Measurements from ENCODE around the gene PPWD1. TPM values are rescaled to one million over a fixed set of nuclear protein-coding genes. Genes with fewer than 3 reads are reported as not detected.
"Not testable (repeated sequence)": the region's sequence is repeated elsewhere in the genome, so short reads cannot be mapped to it uniquely, and the experiment has no call there.

PPWD1 gene
- total and polyA plus RNA-seq, 5 donors, result 14.5 to 23.1 (median 19.8) TPM

GRCh38 chr5:65556718-65557117, 6.4 kb upstream of the PPWD1 start:
- no peak overlapping the region for H3K4me3 ChIP-seq (ENCODE audit: low read length)
- H3K27me3 ChIP-seq (ENCODE audit: control insufficient read depth, insufficient read depth), result no peaks in the 10 kb centered on the region
- H3K9me3 ChIP-seq (ENCODE audit: control insufficient read depth, low read length), result no peaks in the 10 kb centered on the region
- intact Hi-C loops (cut with DNase I), result no loop called here
- DNase-seq (no peak), ATAC-seq (no peak)
- WGBS, result 91% methylated on average over 3 of the region's 3 CpGs
- no peaks in the 10 kb centered on the region for H3K4me1 ChIP-seq (ENCODE audit: control insufficient read depth, insufficient read depth, low read length)
- no peak overlapping the region for H3K27ac ChIP-seq (ENCODE audit: low read length)

GRCh38 chr5:65563777-65564176, 681 bp downstream of the PPWD1 start:
- no peak for DNase-seq
- peak overlapping the region; percentile 70 for H3K4me3 ChIP-seq (ENCODE audit: low read length)
- no peaks in the 10 kb centered on the region for H3K27me3 ChIP-seq (ENCODE audit: control insufficient read depth, insufficient read depth)
- intact Hi-C loops (cut with DNase I), result no loop called here
- no peaks in the 10 kb centered on the region for H3K4me1 ChIP-seq (ENCODE audit: control insufficient read depth, insufficient read depth, low read length)
- 6% methylated on average over 11 of the region's 11 CpGs for WGBS
- ATAC-seq, result no peak
- no peak overlapping the region for H3K27ac ChIP-seq (ENCODE audit: low read length)
- no peaks in the 10 kb centered on the region for H3K9me3 ChIP-seq (ENCODE audit: control insufficient read depth, low read length)

GRCh38 chr5:65566505-65566904, 3.4 kb downstream of the PPWD1 start:
- DNase-seq (no peak), ATAC-seq (no peak)
- intact Hi-C loops (cut with DNase I), result no loop called here
- no peaks in the 10 kb centered on the region for H3K4me1 ChIP-seq (ENCODE audit: control insufficient read depth, insufficient read depth, low read length)
- WGBS, result 68% methylated on average over 5 of the region's 5 CpGs
- no peak overlapping the region for H3K27ac ChIP-seq (ENCODE audit: low read length)
- no peaks in the 10 kb centered on the region for H3K9me3 ChIP-seq (ENCODE audit: control insufficient read depth, low read length)
- no peak overlapping the region for H3K4me3 ChIP-seq (ENCODE audit: low read length)
- H3K27me3 ChIP-seq (ENCODE audit: control insufficient read depth, insufficient read depth), result no peaks in the 10 kb centered on the region

- Histone ChIP-seq H3K4me1 (ENCODE audit: control insufficient read depth, insufficient read depth, low read length) (no peaks in the 10 kb centered on the region), H3K27ac (ENCODE audit: low read length) (no peak overlapping the region), H3K4me3 (ENCODE audit: low read length) (no peak overlapping the region), H3K27me3 (ENCODE audit: control insufficient read depth, insufficient read depth) (no peaks in the 10 kb centered on the region), H3K9me3 (ENCODE audit: control insufficient read depth, low read length) (no peaks in the 10 kb centered on the region)
- ATAC-seq (no peak), DNase-seq (no peak)
- WGBS, result 92% methylated on average over 2 of the region's 2 CpGs
- intact Hi-C loops (cut with DNase I), result no loop called here
Measured at GRCh38 chr5:65570598-65571226, 7.6 kb downstream of the PPWD1 start.

DNA sequence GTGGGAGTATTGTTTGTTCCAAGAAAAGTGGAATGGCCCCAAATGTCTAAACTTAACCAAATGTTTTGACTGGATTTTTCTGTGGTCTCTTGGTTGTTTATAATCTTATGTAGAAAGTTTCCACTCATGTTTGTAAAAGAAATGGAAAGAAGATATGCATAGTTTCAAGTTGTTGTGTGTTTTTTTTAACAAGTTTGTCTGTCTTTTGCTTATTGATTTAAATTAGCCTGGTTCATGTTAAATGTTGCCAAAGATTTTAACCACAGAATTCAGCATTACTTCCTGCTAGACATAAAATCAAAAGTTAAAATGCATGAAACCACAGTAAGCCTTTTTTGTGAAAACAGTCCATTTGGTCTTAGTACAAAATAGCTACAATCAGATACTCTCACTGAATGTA, 14.0 kb downstream of the PPWD1 start:
- intact Hi-C loops (cut with DNase I), result no loop called here
- H3K27me3 ChIP-seq (ENCODE audit: control insufficient read depth, insufficient read depth), result no peaks in the 10 kb centered on the region
- no peaks in the 10 kb centered on the region for H3K4me1 ChIP-seq (ENCODE audit: control insufficient read depth, insufficient read depth, low read length)
- DNase-seq (no peak), ATAC-seq (no peak)
- H3K9me3 ChIP-seq (ENCODE audit: control insufficient read depth, low read length), result no peaks in the 10 kb centered on the region
- H3K4me3 ChIP-seq (ENCODE audit: low read length), result no peak overlapping the region
- H3K27ac ChIP-seq (ENCODE audit: low read length), result no peak overlapping the region

DNA sequence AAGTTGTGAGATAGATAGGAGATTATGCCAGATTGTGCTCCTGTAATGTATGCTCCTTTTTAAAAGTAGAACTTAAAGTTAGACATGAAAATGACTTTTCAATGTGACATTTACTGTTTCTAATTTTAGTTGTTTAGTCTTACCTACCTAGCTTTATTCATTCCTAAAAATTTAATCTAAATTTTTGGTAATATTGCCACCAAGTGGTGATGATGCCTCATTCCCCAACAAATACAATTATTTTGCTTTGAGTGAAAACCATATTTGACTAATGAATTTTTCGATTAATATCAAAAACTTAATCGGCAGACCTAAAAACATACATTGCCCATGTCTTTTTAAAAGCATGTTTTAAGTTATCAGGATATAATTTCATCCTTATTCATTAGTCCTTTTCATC, 25.6 kb downstream of the PPWD1 start:
- H3K4me3 ChIP-seq (ENCODE audit: low read length), result no peak overlapping the region
- no peak overlapping the region for H3K27ac ChIP-seq (ENCODE audit: low read length)
- H3K4me1 ChIP-seq (ENCODE audit: control insufficient read depth, insufficient read depth, low read length), result no peaks in the 10 kb centered on the region
- no peaks in the 10 kb centered on the region for H3K27me3 ChIP-seq (ENCODE audit: control insufficient read depth, insufficient read depth)
- DNase-seq (no peak), ATAC-seq (no peak)
- intact Hi-C loops (cut with DNase I), result no loop called here
- no peaks in the 10 kb centered on the region for H3K9me3 ChIP-seq (ENCODE audit: control insufficient read depth, low read length)
- WGBS, result 95% methylated on average over 2 of the region's 2 CpGs

DNA sequence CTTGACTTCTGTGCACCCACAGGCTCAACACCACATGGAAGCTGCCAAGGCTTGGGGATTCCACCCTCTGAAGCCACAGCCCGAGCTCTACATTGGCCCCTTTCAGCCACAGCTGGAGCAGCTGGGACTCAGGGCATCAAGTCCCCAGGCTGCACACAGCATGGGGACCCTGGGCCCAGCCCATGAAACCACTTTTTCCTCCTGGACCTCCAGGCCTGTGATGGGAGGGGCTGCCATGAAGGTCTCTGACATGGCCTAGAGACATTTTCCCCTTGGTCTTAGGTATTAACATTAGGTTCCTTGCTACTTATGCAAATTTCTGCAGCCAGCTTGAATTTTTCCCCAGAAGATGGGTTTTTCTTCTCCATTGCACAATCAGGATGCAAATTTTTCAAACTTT, 38.7 kb downstream of the PPWD1 start:
- WGBS, result 94% methylated on average over 1 of the region's 1 CpG
- H3K4me1 ChIP-seq (ENCODE audit: control insufficient read depth, insufficient read depth, low read length); H3K27ac ChIP-seq (ENCODE audit: low read length); H3K9me3 ChIP-seq (ENCODE audit: control insufficient read depth, low read length); DNase-seq; intact Hi-C loops (cut with DNase I); H3K27me3 ChIP-seq (ENCODE audit: control insufficient read depth, insufficient read depth); ATAC-seq; H3K4me3 ChIP-seq (ENCODE audit: low read length): not testable (repeated sequence)

GRCh38 chr5:65611524-65611923, 48.4 kb downstream of the PPWD1 start:
- H3K27ac ChIP-seq (ENCODE audit: low read length), result no peak overlapping the region
- intact Hi-C loops (cut with DNase I), result no loop called here
- no peak overlapping the region for H3K4me3 ChIP-seq (ENCODE audit: low read length)
- no peaks in the 10 kb centered on the region for H3K4me1 ChIP-seq (ENCODE audit: control insufficient read depth, insufficient read depth, low read length)
- no peaks in the 10 kb centered on the region for H3K27me3 ChIP-seq (ENCODE audit: control insufficient read depth, insufficient read depth)
- DNase-seq, result no peak
- H3K9me3 ChIP-seq (ENCODE audit: control insufficient read depth, low read length), result no peaks in the 10 kb centered on the region
- ATAC-seq, result no peak
- 80% methylated on average over 3 of the region's 3 CpGs for WGBS

DNA sequence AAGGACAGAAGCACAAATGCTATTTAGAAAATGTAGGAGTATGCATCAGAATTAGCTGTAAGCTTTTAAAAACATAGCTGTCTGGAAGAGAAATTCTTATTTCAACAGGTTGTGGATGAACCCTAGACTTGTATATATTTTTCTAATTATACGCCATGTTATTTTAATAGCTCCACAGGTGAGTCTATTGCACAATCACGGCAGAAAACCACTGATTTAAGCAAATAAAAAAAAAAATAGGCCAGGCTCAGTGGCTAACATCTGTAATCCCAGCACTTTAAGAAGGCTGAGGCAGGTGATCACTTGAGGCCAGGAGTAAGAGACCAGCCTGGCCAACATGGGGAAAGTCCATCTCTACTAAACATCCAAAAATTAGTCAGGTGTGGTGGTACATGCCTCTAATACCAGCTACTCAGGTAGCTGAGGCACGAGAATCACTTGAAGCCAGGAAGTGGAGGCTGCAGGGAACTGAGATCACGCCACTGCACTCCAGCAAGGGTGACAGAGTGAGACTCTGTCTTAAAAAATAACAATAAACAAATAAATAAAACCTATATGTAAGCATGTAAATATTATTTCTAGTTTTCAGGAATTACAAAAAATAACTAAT, 49.3 kb downstream of the PPWD1 start:
- no peaks in the 10 kb centered on the region for H3K27me3 ChIP-seq (ENCODE audit: control insufficient read depth, insufficient read depth)
- no peak overlapping the region for H3K4me3 ChIP-seq (ENCODE audit: low read length)
- 91% methylated on average over 4 of the region's 4 CpGs for WGBS
- no peaks in the 10 kb centered on the region for H3K9me3 ChIP-seq (ENCODE audit: control insufficient read depth, low read length)
- H3K4me1 ChIP-seq (ENCODE audit: control insufficient read depth, insufficient read depth, low read length), result no peaks in the 10 kb centered on the region
- no peak for DNase-seq
- intact Hi-C loops (cut with DNase I), result no loop called here
- no peak for ATAC-seq
- no peak overlapping the region for H3K27ac ChIP-seq (ENCODE audit: low read length)

GRCh38 chr5:65620021-65620420, 56.9 kb downstream of the PPWD1 start:
- WGBS, result 87% methylated on average over 4 of the region's 4 CpGs
- intact Hi-C loops (cut with DNase I), result no loop called here

DNA sequence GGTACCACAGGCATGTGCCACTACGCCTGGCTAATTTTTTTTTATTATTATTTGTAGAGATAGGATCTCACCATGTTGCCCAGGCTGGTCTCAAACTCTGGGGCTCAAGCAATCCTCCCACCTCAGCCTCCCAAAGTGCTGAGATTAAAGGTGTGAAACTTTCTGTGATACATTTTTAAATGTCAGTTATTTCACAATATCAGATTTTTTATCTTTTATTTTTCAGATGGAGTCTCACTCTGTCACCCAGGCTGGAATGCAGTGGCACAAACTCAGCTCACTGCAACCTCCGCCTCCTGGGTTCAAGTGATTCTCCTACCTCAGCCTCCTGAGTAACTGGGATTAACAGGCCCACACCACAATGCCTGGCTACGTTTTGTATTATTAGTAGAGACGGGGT, 58.9 kb downstream of the PPWD1 start:
- H3K4me3 ChIP-seq (ENCODE audit: low read length); intact Hi-C loops (cut with DNase I); H3K27me3 ChIP-seq (ENCODE audit: control insufficient read depth, insufficient read depth); H3K4me1 ChIP-seq (ENCODE audit: control insufficient read depth, insufficient read depth, low read length); H3K27ac ChIP-seq (ENCODE audit: low read length); H3K9me3 ChIP-seq (ENCODE audit: control insufficient read depth, low read length); ATAC-seq; DNase-seq: not testable (repeated sequence)
- 85% methylated on average over 4 of the region's 4 CpGs for WGBS

More at GRCh38 chr5:65620021-65620420, 56.9 kb downstream of the PPWD1 start:
- Histone ChIP-seq H3K27ac (ENCODE audit: low read length) (no peak overlapping the region), H3K4me1 (ENCODE audit: control insufficient read depth, insufficient read depth, low read length) (no peaks in the 10 kb centered on the region), H3K9me3 (ENCODE audit: control insufficient read depth, low read length) (no peaks in the 10 kb centered on the region), H3K4me3 (ENCODE audit: low read length) (no peak overlapping the region), H3K27me3 (ENCODE audit: control insufficient read depth, insufficient read depth) (no peaks in the 10 kb centered on the region)
- DNase-seq (no peak), ATAC-seq (no peak)

- Histone ChIP-seq H3K9me3 (ENCODE audit: control insufficient read depth, low read length) (no peaks in the 10 kb centered on the region), H3K4me3 (ENCODE audit: low read length) (peak overlapping the region; percentile 87), H3K27ac (ENCODE audit: low read length) (no peak overlapping the region), H3K4me1 (ENCODE audit: control insufficient read depth, insufficient read depth, low read length) (no peaks in the 10 kb centered on the region), H3K27me3 (ENCODE audit: control insufficient read depth, insufficient read depth) (no peaks in the 10 kb centered on the region)
- no peak for DNase-seq
- ATAC-seq, result no peak
- 3% methylated on average over 9 of the region's 9 CpGs for WGBS
- intact Hi-C loops (cut with DNase I), result no loop called here
Measured at GRCh38 chr5:65623482-65623881, 60.4 kb downstream of the PPWD1 start.

Data from right cardiac atrium (tissue), 5 donors.